ENCODE results near the gene SPINT1.

The SPINT1 gene

GRCh38 chr15:40893733-40894680, 50.2 kb downstream of the SPINT1 start, which contains the start of gene VPS18:
TSS of gene VPS18 (plus strand) at chr15:40894450. CDS start at chr15:40894769, 319 bp downstream.
- DNase-seq, result peak; percentile 99

- peak; percentile 68 for DNase-seq
Observed at GRCh38 chr15:40894681-40895448, 51.0 kb downstream of the SPINT1 start.

- no peak for DNase-seq
Observed at GRCh38 chr15:40899536-40900207, 55.8 kb downstream of the SPINT1 start.

GRCh38 chr15:40900256-40901052, 56.6 kb downstream of the SPINT1 start:
- DNase-seq, result no peak

- no peak for DNase-seq
Observed at GRCh38 chr15:40901053-40901443, 57.2 kb downstream of the SPINT1 start.

GRCh38 chr15:40902605-40903561, 59.0 kb downstream of the SPINT1 start:
- DNase-seq, result no peak

GRCh38 chr15:40904552-40905201, 60.8 kb downstream of the SPINT1 start:
- no peak for DNase-seq

GRCh38 chr15:40906091-40906990, 62.5 kb downstream of the SPINT1 start:
- DNase-seq, result peak; percentile 78

- DNase-seq, result peak; percentile 53
Observed at GRCh38 chr15:40906991-40907802, 63.3 kb downstream of the SPINT1 start.
